GM18868 (cell line): ENCODE data around the gene JAKMIP2.

Experiments used
- ATAC-seq: cut with Tn5 transposase; IDR thresholded peaks from one replicate; pipeline ENCODE4 v1.9.1; 2021; ENCODE audit warnings: mild to moderate bottlenecking, moderate library complexity; ENCODE audit not compliant: unreplicated experiment

The JAKMIP2 gene

DNA sequence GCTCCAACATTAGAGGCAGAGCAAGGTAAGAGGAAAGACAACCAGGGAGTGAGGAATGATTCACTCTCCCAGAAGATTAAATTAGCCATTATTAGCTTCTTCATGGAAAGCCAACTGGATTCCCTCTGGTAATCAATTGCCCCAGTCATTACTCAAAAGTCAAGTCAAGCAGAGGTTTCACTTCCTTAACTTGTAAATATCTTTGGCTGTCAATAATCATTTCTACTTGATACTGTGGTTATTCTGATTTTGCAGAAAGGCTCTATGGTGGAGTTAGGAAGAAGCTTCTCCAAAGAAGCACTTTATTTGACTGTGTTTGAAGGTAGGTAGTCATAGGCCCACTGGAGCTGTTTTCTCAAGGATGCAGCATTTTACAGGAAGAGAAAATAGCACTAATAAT, 78.0 kb downstream of the JAKMIP2 start:
- ATAC-seq = no peak

- no peak for ATAC-seq
Observed at GRCh38 chr5:147701468-147701867, 81.1 kb downstream of the JAKMIP2 start.

DNA sequence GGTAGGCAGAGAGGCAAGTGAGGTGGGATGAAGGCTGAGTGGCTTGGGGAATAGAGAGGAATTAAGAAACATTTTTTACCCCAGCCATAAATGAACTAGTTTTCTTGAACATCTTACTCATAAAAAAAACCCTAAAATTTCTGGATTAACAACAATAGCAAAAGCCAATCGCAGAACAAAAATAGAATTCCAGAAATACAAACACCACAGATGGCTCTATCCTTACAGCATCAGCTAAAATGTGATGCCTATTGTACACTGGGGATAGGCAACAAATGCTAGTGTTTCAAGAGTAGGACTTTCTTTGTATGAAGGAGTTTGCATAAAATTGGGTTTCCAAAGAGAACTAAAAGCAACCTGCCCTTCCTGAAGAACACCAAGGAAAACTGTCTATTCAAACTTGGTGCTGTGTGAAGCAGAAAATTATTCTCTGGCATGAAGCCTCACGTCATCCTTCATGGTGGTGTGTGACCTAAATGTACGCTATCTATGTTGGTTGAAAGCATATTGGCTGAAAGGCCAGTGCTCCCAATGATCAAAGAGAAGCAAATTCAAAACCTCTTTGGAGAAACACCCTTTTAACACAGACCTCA, 82.9 kb downstream of the JAKMIP2 start:
- ATAC-seq = no peak

DNA sequence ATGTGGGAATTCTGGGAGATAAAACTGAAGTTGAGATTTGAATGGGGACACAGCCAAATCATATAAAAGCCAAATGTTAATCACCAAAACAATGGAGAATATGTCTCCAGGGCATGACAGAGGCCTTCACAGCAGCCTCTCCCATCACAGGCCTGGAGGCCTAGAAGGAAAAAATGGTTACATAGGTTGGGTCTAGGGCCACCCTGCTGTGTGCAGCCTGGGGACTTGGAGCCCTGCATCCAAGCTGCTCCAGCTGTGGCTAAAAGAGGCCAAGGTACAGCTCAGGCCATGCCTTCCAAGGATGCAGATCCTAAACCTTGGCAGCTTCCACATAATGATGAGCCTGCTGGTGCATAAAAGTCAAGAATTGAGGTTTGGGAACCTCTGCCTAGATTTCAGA, 85.1 kb downstream of the JAKMIP2 start:
- no peak for ATAC-seq

- no peak for ATAC-seq
Observed at GRCh38 chr5:147694772-147695171, 87.8 kb downstream of the JAKMIP2 start.

DNA sequence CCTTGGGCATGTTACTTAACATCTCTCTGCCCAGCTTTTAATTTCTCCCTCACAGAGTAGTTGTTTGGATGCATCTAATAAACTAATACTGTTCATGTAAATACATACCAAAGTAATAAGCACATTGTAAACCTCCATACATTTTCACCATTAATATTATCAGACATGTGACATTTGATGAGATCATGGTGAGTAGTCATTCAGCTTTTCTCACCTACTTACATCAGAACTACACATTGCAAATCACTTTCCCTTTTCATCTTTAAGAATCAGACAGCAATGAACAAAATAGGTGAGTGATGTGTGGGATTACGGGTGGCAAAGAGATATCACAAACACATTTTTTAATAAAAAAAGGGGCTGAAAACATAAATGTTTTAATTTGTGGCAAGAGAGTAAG, 89.3 kb downstream of the JAKMIP2 start:
- ATAC-seq = no peak

DNA sequence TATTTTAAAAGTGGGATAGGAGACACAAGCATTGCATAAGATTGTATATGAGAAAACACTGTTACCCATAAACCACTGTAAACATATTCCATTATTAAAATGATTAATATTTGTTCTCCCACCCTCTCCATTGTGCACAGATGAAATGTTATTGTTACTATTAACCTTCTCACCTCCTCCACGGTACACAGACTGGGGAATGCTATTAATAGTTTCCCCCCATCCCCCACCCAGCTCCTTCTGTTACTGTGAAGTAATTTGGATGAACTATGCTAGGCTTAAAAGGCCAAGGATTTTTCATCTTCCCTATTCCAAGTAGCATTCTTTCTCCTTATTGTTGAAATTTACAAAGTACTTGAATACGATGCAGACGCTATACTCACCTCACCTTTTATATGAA, 91.4 kb downstream of the JAKMIP2 start:
- ATAC-seq = no peak

- ATAC-seq = no peak
Observed at GRCh38 chr5:147690595-147690994, 91.9 kb downstream of the JAKMIP2 start.

- ATAC-seq = no peak
Observed at GRCh38 chr5:147689426-147689825, 93.1 kb downstream of the JAKMIP2 start.

DNA sequence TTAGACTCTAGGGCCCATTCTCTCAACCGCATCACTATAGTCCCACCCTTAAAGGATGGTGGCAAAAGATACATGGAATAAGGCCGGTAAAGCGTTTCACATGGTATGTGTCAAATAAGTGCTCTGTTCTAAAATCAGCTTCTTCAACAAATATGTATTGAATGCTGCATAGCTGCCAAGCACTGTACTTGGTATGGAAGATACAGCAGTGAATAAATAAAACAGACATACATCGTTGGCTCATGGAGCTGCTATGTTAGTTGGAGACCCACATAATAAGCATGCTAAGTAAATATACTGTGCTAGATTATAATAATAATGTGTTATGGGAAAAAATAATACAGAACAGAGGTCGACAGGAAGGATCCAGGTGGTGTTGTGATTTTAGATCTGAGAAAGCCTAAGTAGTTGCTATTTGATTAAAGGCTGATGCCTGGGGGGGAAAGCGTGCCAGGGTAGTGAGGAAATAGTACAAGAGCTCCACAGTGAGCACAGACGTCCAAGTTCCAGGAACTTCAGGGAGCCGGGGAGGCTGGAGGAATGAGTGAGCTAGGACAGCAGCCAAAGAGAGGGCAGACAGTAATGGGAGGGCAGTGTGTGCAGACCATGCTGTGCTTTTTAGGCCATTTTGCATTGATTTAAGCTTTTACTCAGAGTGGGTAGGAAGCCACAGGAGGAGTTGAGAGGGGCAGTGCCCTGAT, 93.7 kb downstream of the JAKMIP2 start:
- ATAC-seq = no peak

DNA sequence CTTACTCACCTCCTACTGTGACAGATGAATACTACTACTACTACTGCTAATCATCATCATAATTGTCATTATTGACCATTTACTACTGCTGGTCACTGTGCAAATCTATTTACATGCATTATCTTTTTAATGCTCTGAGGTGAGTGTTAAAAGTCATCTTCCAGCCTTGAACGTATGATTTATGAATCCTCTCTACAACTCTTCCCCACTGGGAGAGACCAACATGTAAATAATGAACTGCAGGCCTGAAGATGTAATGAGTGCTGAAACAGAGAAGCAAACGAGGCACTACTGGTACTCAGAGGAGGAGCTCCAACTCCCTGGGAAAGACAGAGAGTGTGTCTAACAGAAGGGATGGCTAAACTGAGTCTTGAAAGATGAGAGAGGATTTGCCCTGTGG, 95.4 kb downstream of the JAKMIP2 start:
- ATAC-seq = no peak

GRCh38 chr5:147686421-147686820, 96.1 kb downstream of the JAKMIP2 start:
- no peak for ATAC-seq

DNA sequence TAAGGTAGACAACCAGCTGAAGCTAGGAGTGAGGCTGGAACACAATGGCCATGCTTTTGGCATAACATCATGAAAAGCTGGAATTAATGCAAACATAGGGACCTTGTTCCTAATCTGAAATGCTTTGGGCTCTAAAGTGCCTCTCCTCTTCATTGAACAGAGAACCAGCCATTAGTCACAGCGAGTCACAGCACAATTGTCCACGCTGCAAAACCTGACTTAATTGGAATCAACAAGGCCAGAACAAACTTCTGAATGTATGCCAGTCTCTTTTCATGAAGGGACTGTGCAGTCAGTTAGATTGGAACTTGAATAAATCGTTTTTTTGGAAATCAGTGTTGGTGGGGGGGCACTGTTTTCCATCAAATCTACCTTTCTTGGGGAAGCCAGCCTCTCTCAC, 96.5 kb downstream of the JAKMIP2 start:
- no peak for ATAC-seq

- no peak for ATAC-seq
Observed at GRCh38 chr5:147675168-147675567, 107.4 kb downstream of the JAKMIP2 start.

- no peak for ATAC-seq
Observed at GRCh38 chr5:147674411-147674810, 108.1 kb downstream of the JAKMIP2 start.

DNA sequence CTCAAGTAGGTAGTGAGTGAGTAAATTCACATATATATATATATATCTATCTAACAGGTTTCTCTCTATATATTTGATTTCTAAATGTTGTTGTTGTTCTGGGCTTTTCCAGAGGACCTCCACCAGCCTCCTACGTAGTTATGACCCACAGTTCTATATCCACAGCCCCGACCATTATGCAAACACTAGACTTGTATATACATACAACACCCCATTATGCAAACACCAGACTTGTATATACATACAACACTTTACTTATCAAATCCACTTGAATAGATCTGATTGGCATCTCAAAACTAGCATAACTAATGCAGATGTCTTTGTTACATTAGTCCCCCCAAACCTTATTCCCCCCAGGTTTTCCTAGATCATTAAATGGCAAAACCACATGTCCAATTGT, 108.7 kb downstream of the JAKMIP2 start:
- no peak for ATAC-seq

DNA sequence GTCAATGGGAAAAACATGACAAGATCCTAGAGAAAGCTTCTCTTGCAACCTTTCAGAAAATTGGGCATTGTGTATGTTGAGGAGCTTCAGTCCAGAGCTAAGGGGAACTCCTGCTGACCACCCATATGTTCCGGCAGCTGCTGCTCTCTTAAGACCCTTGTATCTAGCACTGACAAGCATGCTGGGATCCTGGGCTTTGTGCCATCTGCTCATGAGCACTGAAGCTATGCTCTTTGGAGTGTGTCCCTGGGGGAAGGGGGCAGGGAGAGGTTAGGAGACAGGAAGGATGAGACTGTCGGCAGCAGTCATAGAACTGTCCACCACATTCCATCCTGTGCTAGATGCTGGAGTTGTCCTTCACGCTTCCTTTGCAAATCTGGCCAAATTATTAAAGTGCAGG, 109.3 kb downstream of the JAKMIP2 start:
- ATAC-seq = no peak

DNA sequence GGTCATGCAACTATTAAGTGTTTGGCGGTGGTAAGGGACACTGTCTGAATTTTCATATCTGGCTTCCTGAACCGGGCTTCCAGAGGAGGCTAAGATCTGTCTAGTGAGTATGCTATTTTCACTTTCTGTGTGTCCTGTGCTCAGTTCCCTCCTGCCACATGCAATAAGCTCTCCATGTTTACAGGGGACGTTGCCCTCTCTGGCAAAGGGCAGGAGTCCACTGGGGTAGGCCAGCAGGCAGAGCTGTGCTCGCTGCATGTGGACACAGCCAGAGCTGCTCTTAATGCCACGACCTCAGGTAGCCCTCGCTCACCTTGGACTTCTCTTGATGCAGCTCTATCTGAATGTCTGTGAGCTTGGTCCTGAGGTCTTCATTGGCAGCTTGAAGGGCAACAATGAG, 111.2 kb downstream of the JAKMIP2 start:
- ATAC-seq = no peak

GRCh38 chr5:147670815-147671214, 111.7 kb downstream of the JAKMIP2 start:
- peak; percentile 42 for ATAC-seq

DNA sequence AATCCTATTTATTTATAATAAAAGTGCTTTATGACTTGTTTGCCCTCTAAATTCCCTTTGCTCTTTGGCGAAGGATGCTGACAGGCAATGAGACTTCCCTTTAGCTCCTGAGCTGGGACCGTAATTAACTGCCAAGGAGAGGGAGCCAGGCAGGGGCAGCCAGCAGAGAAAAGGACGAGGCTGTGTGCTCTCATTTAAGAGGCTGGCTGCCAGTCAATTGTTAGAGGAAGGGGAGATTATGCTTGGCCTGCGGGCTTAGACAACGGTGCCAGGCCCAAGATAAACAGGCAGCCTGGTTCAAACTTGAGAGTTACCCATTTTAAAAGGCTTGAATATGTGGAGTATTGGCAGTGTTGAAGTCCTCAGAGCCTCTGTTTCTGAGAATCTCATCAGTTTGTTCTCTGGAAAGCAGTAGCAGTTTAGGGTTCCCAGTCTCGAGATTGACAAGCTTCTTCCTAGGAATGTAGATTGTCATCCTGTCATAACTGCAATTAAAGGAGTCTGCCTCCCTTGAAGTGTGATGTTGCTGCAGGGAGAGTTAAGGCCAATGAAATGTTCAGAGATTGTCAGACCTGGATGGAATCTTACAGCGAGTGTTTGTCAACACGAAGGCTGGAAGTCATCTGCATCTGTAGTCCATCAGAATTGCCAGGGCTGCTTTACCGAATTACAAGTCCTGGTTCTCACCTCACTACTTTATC, 113.2 kb downstream of the JAKMIP2 start:
- no peak for ATAC-seq

DNA sequence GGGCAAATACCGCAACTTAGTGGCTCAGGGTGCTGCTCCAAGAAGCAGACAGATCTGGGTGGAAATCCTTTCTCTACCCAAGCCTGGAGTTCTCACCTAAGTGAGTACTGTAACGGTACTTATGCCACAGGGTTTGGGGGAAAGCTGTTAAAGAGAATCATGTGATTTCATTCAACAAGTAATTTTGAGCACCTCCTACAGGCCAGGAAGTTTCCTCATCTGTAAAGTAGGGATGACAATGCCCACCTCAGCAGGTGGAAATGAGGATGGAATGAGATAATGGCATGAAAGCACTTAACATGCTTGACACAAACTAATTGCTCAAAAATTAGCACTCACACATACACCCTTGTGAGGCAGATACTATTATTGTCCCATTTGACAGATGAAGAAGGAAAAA, 114.1 kb downstream of the JAKMIP2 start:
- no peak for ATAC-seq

DNA sequence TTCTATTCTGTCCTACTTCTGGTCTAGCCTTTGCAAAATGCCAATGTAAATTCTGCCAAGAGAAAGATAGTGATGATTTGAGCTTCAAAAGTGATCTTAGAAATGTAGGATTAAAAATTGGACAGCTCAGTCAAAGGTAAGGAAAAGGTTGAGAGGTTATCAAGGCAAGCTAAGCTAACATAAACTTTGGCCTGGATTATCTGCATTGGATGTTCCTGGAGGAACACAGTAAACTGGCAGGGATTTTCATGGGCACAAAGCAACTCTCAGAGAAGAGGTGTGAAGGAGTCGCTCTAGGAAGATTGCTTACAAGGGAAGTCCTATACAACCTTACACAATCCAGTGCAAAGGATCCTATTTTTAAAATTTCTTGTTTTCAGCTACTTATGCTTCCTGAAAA, 115.2 kb downstream of the JAKMIP2 start:
- ATAC-seq = no peak
